HEK293T (cell line): ENCODE measurements around the gene EIF5A.

Experiments
- CTCF ChIA-PET: fragments of 350-600 bp; formaldehyde crosslinking; extraction: SDS; loops from one replicate; lab custom pipeline; 2021; ENCODE audit warnings: antibody characterized with exemption, inconsistent platforms; lab: Yijun Ruan, JAX
- POLR2A ChIA-PET: fragments of 350-600 bp; formaldehyde crosslinking; extraction: SDS; loops from one replicate; lab custom pipeline; 2020; ENCODE audit warnings: antibody characterized with exemption, inconsistent platforms; lab: Yijun Ruan, JAX
- DNase-seq: peaks from one replicate; pipeline ENCODE4 v3.0.0; 2012; ENCODE audit warnings: mixed read lengths; ENCODE audit errors: extremely low spot score
- ARNT ChIP-seq: fragments of 450-650 bp; IDR thresholded peaks from 2 replicates; pipeline ENCODE4 v1.6.1; 2017; ENCODE audit warnings: mild to moderate bottlenecking
- BHLHE40 ChIP-seq: fragments of 450-650 bp; IDR thresholded peaks from 2 replicates; pipeline ENCODE4 v1.6.1; 2016; ENCODE audit warnings: mild to moderate bottlenecking, moderate library complexity, borderline replicate concordance
- CTBP1 ChIP-seq: fragments of 450-650 bp; IDR thresholded peaks from 2 replicates; pipeline ENCODE4 v1.6.1; 2016; ENCODE audit warnings: borderline replicate concordance
- ELF4 ChIP-seq: fragments of 450-650 bp; IDR thresholded peaks from 2 replicates; pipeline ENCODE4 v1.6.1; 2017; ENCODE audit warnings: antibody characterized with exemption
- FOXA1 ChIP-seq: fragments of 450-650 bp; IDR thresholded peaks from 2 replicates; pipeline ENCODE4 v1.6.1; 2016; ENCODE audit warnings: mild to moderate bottlenecking
- FOXK2 ChIP-seq: fragments of 450-650 bp; IDR thresholded peaks from 2 replicates; pipeline ENCODE4 v1.6.1; 2016; ENCODE audit warnings: mild to moderate bottlenecking
- FOXM1 ChIP-seq: fragments of 450-650 bp; IDR thresholded peaks from 2 replicates; pipeline ENCODE4 v1.6.1; 2017; ENCODE audit warnings: mild to moderate bottlenecking, borderline replicate concordance
- HDGF ChIP-seq: fragments of 450-650 bp; IDR thresholded peaks from 2 replicates; pipeline ENCODE4 v1.6.1; 2017; ENCODE audit warnings: antibody characterized with exemption, borderline replicate concordance
- L3MBTL2 ChIP-seq: fragments of 450-650 bp; conservative IDR thresholded peaks from 2 replicates; pipeline ENCODE4 v1.6.1; 2016; ENCODE audit warnings: mild to moderate bottlenecking
- LEF1 ChIP-seq: fragments of 450-650 bp; IDR thresholded peaks from 2 replicates; pipeline ENCODE4 v1.6.1; 2017; ENCODE audit warnings: mild to moderate bottlenecking, borderline replicate concordance
- NFRKB ChIP-seq: fragments of 450-650 bp; IDR thresholded peaks from 2 replicates; pipeline ENCODE4 v1.6.1; 2016; ENCODE audit warnings: mild to moderate bottlenecking, moderate library complexity
- PKNOX1 ChIP-seq: fragments of 450-650 bp; IDR thresholded peaks from 2 replicates; pipeline ENCODE4 v1.6.1; 2016
- SP1 ChIP-seq: fragments of 450-650 bp; IDR thresholded peaks from 2 replicates; pipeline ENCODE4 v1.6.1; 2017
- SUZ12 ChIP-seq: fragments of 450-650 bp; IDR thresholded peaks from 2 replicates; pipeline ENCODE4 v1.6.1; 2016; ENCODE audit warnings: mild to moderate bottlenecking
- TARDBP ChIP-seq: fragments of 450-650 bp; IDR thresholded peaks from 2 replicates; pipeline ENCODE4 v1.6.1; 2016
- ZNF384 ChIP-seq: fragments of 450-650 bp; IDR thresholded peaks from 2 replicates; pipeline ENCODE4 v1.6.1; 2016

The EIF5A gene

GRCh38 chr17:7351665-7352502 is 44.5 kb downstream of the EIF5A start, which contains the start of gene KCTD11:
Gene KCTD11, plus strand, starts transcription at chr17:7352162.
- TF ChIP-seq FOXM1 (no peak), ZNF384 (no peak), TARDBP (no peak), ELF4 (no peak), SP1 (no peak), BHLHE40 (no peak), NFRKB (no peak), LEF1 (no peak), PKNOX1 (no peak), FOXK2 (no peak), SUZ12 (no peak), HDGF (no peak), L3MBTL2 (no peak), CTBP1 (no peak), ARNT (no peak)
- ChIA-PET POLR2A (interaction anchor here (0.6 to 2.0 kb wide), 8 partner anchors 10 to 209 kb away, joined by 3 to 14 read pairs (median 4); partner anchors contain the start of genes NEURL4 and TMEM256), CTCF (no interaction called here)
- peak; percentile 80 for DNase-seq

GRCh38 chr17:7352503-7352889 is 45.1 kb downstream of the EIF5A start:
- ChIA-PET CTCF (no interaction called here), POLR2A (interaction anchor here (0.8 to 1.2 kb wide), 2 partner anchors 23 to 208 kb away, joined by 3 to 4 read pairs; partner anchors contain the start of gene NEURL4)
- TF ChIP-seq NFRKB (no peak), FOXK2 (no peak), L3MBTL2 (no peak), FOXA1 (no peak), HDGF (no peak), ELF4 (no peak), CTBP1 (no peak), PKNOX1 (no peak)
- DNase-seq: no peak

- TF ChIP-seq LEF1: no peak
- TF ChIP-seq ARNT: no peak
- TF ChIP-seq SUZ12: no peak
- no peak for TF ChIP-seq L3MBTL2
- TF ChIP-seq ELF4: no peak
- no peak for TF ChIP-seq ZNF384
- TF ChIP-seq NFRKB: no peak
- no peak for TF ChIP-seq FOXA1
- TF ChIP-seq SP1: no peak
- TF ChIP-seq FOXK2: no peak
- no peak for TF ChIP-seq PKNOX1
- no peak for TF ChIP-seq TARDBP
- TF ChIP-seq FOXM1: no peak
- TF ChIP-seq BHLHE40: no peak
- TF ChIP-seq CTBP1: no peak
- DNase-seq: no peak
- CTCF ChIA-PET: no interaction called here
- POLR2A ChIA-PET: interaction anchor here (1.0 to 1.2 kb wide), 6 partner anchors 24 to 207 kb away, joined by 3 to 11 read pairs (median 3); partner anchors contain the start of genes NEURL4, TMEM102, TNFSF13 and ZBTB4
Observed at GRCh38 chr17:7352910-7353635, 45.6 kb downstream of the EIF5A start.

- ChIA-PET CTCF (interaction anchor here (1.5 kb wide), 1 partner anchor 16 kb away, joined by 5 read pairs; no protein-coding TSS in a partner anchor), POLR2A (interaction anchor here (0.7 to 2.8 kb wide), 6 partner anchors 24 to 206 kb away, joined by 3 to 14 read pairs (median 3); partner anchors contain the start of genes TMEM102 and ZBTB4)
- TF ChIP-seq FOXA1 (no peak), CTBP1 (no peak), ARNT (no peak), SP1 (no peak), ELF4 (no peak), ZNF384 (no peak), HDGF (no peak), FOXM1 (no peak), L3MBTL2 (no peak)
- DNase-seq: no peak
Observed at GRCh38 chr17:7354262-7354843, 46.9 kb downstream of the EIF5A start.

- no peak for DNase-seq
- POLR2A ChIA-PET: interaction anchor here (1.0 to 2.8 kb wide), 2 partner anchors 86 to 206 kb away, joined by 3 to 14 read pairs; no protein-coding TSS in a partner anchor
- CTCF ChIA-PET: interaction anchor here (0.7 to 1.5 kb wide), 5 partner anchors 15 to 90 kb away, joined by 3 to 5 read pairs (median 3); partner anchors contain the start of gene CHRNB1
- TF ChIP-seq BHLHE40: no peak
- no peak for TF ChIP-seq ARNT
- no peak for TF ChIP-seq NFRKB
- no peak for TF ChIP-seq L3MBTL2
- TF ChIP-seq PKNOX1: no peak
- no peak for TF ChIP-seq FOXK2
- TF ChIP-seq FOXA1: no peak
- no peak for TF ChIP-seq ELF4
- no peak for TF ChIP-seq SP1
- no peak for TF ChIP-seq FOXM1
- no peak for TF ChIP-seq CTBP1
- no peak for TF ChIP-seq ZNF384
- no peak for TF ChIP-seq TARDBP
- TF ChIP-seq LEF1: no peak
- TF ChIP-seq HDGF: no peak
- TF ChIP-seq SUZ12: no peak
Observed at GRCh38 chr17:7355053-7355452, 47.6 kb downstream of the EIF5A start, which contains the start of gene TMEM95. Gene TMEM95, plus strand, starts transcription at chr17:7355156. Its CDS starts 49 bp downstream, at chr17:7355205.
